Measurements from ENCODE around the gene SRPK1.

- TF ChIP-seq, protein P1, sequence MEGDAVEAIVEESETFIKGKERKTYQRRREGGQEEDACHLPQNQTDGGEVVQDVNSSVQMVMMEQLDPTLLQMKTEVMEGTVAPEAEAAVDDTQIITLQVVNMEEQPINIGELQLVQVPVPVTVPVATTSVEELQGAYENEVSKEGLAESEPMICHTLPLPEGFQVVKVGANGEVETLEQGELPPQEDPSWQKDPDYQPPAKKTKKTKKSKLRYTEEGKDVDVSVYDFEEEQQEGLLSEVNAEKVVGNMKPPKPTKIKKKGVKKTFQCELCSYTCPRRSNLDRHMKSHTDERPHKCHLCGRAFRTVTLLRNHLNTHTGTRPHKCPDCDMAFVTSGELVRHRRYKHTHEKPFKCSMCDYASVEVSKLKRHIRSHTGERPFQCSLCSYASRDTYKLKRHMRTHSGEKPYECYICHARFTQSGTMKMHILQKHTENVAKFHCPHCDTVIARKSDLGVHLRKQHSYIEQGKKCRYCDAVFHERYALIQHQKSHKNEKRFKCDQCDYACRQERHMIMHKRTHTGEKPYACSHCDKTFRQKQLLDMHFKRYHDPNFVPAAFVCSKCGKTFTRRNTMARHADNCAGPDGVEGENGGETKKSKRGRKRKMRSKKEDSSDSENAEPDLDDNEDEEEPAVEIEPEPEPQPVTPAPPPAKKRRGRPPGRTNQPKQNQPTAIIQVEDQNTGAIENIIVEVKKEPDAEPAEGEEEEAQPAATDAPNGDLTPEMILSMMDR (IDR thresholded peaks at IDR 0.05): no peak
- no peak for TF ChIP-seq POLR2A (IDR thresholded peaks at IDR 0.05)
- no peak for TF ChIP-seq EP300 (IDR thresholded peaks at IDR 0.05; ENCODE audit: low read depth)
- no peak for TF ChIP-seq POLR2AphosphoS5 (IDR thresholded peaks at IDR 0.05)
Measured at GRCh38 chr6:35809809-35810208, 111.1 kb downstream of the SRPK1 start.
